ENCODE data around the gene IBA57. TPM values are rescaled to one million over a fixed set of nuclear protein-coding genes. Genes with fewer than 3 reads are reported as not detected.

IBA57 gene
- total and polyA plus RNA-seq, 2 experiments from 2014 or later = 4.7 to 5.0 TPM

DNA sequence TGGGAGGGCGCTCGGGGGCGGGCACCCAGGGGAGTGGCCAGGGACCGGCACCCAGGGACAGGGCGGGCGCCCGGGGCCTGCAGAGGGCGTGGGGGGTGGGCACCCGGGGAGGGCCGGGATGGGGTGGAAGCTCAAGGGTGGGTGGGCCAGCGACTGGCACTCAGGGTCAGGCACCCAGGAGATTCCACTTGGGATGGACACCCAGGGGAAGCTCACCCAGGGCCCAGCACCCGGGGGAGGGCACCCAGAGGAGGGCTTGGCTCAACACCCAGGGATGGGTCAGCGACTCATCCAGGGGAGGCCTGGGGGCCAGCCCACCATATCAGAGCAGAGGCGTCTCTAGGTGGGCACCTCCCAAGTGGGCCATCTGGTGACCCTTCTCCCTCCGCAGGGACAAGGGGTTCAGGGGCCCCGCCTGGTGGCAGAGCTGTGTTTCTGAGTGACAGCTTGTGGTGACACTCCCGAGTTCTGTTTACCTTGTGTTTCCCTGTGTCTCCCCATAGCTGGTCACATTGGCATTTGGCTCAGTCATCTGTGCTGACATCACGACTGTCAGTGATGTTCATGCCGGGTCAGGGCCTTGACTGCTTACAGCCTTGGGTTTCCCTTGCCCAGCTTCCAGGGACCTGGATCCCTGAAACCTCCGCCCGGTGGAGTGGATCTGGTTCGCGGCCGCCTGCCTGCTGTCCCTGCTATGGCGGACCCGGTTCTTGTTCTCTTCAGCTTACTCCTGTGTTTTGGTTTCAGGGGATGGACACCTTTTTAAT, 749 bp downstream of the IBA57 start:
- H2AFZ ChIP-seq = peak overlapping the region; percentile 16
- peak overlapping the region; percentile 86 for H3K4me2 ChIP-seq
- H3K27ac ChIP-seq = peak overlapping the region; percentile 98
- H3K36me3 ChIP-seq (replicated peaks; ENCODE audit: insufficient read depth, low read depth) = no peaks in the 10 kb centered on the region
- peak; percentile 87 for DNase-seq (ENCODE audit: low spot score)
- peaks cover 42% of the 10 kb centered on the region for H3K79me2 ChIP-seq
- H4K20me1 ChIP-seq (ENCODE audit: insufficient read depth, poor library complexity, severe bottlenecking) = no peaks in the 10 kb centered on the region
- no peaks in the 10 kb centered on the region for H3K9me2 ChIP-seq (replicated peaks; ENCODE audit: insufficient read depth)
- peaks cover 20% of the 10 kb centered on the region for H3K4me1 ChIP-seq (ENCODE audit: insufficient read depth)
- TF ChIP-seq EZH2phosphoT487 (IDR thresholded peaks at IDR 0.05; ENCODE audit: low read depth, severe bottlenecking, unreplicated experiment) = no peak
- TF ChIP-seq, protein P1, sequence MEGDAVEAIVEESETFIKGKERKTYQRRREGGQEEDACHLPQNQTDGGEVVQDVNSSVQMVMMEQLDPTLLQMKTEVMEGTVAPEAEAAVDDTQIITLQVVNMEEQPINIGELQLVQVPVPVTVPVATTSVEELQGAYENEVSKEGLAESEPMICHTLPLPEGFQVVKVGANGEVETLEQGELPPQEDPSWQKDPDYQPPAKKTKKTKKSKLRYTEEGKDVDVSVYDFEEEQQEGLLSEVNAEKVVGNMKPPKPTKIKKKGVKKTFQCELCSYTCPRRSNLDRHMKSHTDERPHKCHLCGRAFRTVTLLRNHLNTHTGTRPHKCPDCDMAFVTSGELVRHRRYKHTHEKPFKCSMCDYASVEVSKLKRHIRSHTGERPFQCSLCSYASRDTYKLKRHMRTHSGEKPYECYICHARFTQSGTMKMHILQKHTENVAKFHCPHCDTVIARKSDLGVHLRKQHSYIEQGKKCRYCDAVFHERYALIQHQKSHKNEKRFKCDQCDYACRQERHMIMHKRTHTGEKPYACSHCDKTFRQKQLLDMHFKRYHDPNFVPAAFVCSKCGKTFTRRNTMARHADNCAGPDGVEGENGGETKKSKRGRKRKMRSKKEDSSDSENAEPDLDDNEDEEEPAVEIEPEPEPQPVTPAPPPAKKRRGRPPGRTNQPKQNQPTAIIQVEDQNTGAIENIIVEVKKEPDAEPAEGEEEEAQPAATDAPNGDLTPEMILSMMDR (IDR thresholded peaks at IDR 0.05; ENCODE audit: poor library complexity) = peak; percentile 19
- 33% methylated on average over 14 of the region's 26 CpGs for WGBS (ENCODE audit: low lambda C conversion rate, missing lambda C conversion rate)
- peak overlapping the region; percentile 43 for H3K4me3 ChIP-seq
- no peaks in the 10 kb centered on the region for H3K9me3 ChIP-seq (ENCODE audit: low read depth)
- no peaks in the 10 kb centered on the region for H3K27me3 ChIP-seq

DNA sequence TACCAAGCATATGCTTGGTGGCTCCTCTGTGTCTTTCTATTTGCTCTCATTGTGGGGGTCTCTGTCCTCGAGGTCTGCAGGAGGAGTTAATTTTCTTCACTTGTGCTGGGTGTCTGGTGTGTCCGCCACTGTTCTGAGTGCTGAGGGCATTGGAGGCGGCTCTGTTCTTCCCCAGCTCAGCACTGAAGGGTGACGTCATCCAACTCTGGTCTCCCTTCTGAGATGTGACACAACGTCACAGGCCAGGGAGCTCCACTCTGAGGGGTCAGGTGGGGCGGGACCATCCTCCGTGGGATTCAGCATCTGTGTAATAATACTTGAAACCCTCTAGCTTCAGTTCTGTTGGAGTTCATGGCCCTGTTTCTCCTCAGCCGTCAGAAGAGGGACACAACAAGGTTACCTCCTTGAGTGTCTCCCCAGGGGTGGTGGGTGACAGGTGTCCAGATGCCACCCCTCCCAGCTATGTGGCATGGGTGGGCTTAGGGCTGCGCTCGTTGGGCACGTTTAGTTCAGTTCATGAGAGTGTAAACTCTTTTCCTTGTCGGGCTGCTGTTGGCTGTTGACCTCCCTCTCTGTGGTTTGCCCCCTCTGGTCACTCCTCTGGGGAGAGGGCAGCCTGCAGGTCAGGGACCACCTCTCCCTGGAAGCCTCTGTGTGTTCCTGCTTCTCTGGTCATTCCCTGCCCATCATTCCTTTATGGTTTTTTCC, 3.1 kb downstream of the IBA57 start:
- Histone ChIP-seq H3K4me1 (ENCODE audit: insufficient read depth) (peaks cover 6% of the 10 kb centered on the region), H3K27me3 (no peaks in the 10 kb centered on the region), H3K4me3 (no peak overlapping the region), H3K4me2 (no peak overlapping the region), H4K20me1 (ENCODE audit: insufficient read depth, poor library complexity, severe bottlenecking) (no peaks in the 10 kb centered on the region), H3K79me2 (peaks cover 48% of the 10 kb centered on the region), H3K9me2 (replicated peaks; ENCODE audit: insufficient read depth) (no peaks in the 10 kb centered on the region), H2AFZ (no peak overlapping the region), H3K36me3 (replicated peaks; ENCODE audit: insufficient read depth, low read depth) (no peaks in the 10 kb centered on the region), H3K9me3 (ENCODE audit: low read depth) (no peaks in the 10 kb centered on the region), H3K27ac (no peak overlapping the region)
- 89% methylated on average over 12 of the region's 12 CpGs for WGBS (ENCODE audit: low lambda C conversion rate, missing lambda C conversion rate)
- DNase-seq (ENCODE audit: low spot score) = no peak
- TF ChIP-seq, protein P1 (IDR thresholded peaks at IDR 0.05; ENCODE audit: poor library complexity) = no peak
- TF ChIP-seq EZH2 (IDR thresholded peaks at IDR 0.05; ENCODE audit: borderline replicate concordance) (no peak), EZH2phosphoT487 (IDR thresholded peaks at IDR 0.05; ENCODE audit: low read depth, severe bottlenecking, unreplicated experiment) (no peak)

DNA sequence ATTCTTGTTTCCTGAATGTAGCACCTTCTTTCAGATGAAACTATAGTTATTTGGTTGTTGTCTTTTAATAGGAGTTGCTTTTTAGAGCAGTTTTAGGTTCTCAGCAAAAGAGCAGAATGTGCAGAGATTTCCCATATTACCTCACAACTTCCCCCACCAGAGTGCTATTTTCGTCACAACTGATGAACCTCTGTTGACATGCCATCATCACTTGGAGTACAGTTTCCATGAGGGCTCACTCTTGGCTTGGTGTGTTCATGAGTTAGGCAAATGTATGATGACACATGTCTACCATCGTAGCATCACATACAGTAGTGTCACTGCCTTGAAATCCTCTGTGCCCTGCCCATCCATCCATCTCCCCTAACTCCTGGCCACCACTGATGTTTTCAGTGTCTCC, 3.7 kb downstream of the IBA57 start:
- 93% methylated on average over 2 of the region's 2 CpGs for WGBS (ENCODE audit: low lambda C conversion rate, missing lambda C conversion rate)
- H3K9me2 ChIP-seq (replicated peaks; ENCODE audit: insufficient read depth) = no peaks in the 10 kb centered on the region
- no peak overlapping the region for H3K27ac ChIP-seq
- peaks cover 6% of the 10 kb centered on the region for H3K4me1 ChIP-seq (ENCODE audit: insufficient read depth)
- H3K9me3 ChIP-seq (ENCODE audit: low read depth) = no peaks in the 10 kb centered on the region
- H3K79me2 ChIP-seq = peaks cover 48% of the 10 kb centered on the region
- no peak overlapping the region for H3K4me2 ChIP-seq
- H3K27me3 ChIP-seq = no peaks in the 10 kb centered on the region
- TF ChIP-seq EZH2phosphoT487 (IDR thresholded peaks at IDR 0.05; ENCODE audit: low read depth, severe bottlenecking, unreplicated experiment) (no peak), EZH2 (IDR thresholded peaks at IDR 0.05; ENCODE audit: borderline replicate concordance) (no peak)
- TF ChIP-seq, protein P1 (IDR thresholded peaks at IDR 0.05; ENCODE audit: poor library complexity) = no peak
- H2AFZ ChIP-seq = no peak overlapping the region
- no peaks in the 10 kb centered on the region for H4K20me1 ChIP-seq (ENCODE audit: insufficient read depth, poor library complexity, severe bottlenecking)
- no peaks in the 10 kb centered on the region for H3K36me3 ChIP-seq (replicated peaks; ENCODE audit: insufficient read depth, low read depth)
- no peak overlapping the region for H3K4me3 ChIP-seq
- DNase-seq (ENCODE audit: low spot score) = no peak
